Stomach (tissue), 4 donors: ENCODE measurements around the gene GJA10.

Experiments
- EP300 ChIP-seq: sonication (generic); formaldehyde crosslinking; IDR thresholded peaks from one replicate; pipeline ENCODE4 v1.6.1; 2017; ENCODE audit warnings: antibody characterized with exemption
- POLR2A ChIP-seq, 4 donors: fragments of 450-650 bp; IDR thresholded peaks; one replicate each; pipeline ENCODE4 v1.6.1; 2016; ENCODE audit warnings: antibody characterized with exemption in 4 of 4, control low read depth in 2 of 4, mild to moderate bottlenecking in 1 of 4, moderate library complexity in 1 of 4
- POLR2AphosphoS5 ChIP-seq, 3 donors: sonication (generic); formaldehyde crosslinking; IDR thresholded peaks; one replicate each; pipeline ENCODE4 v1.6.1; 2016; ENCODE audit warnings: antibody characterized with exemption in 3 of 3
- TF ChIP-seq, protein P1 (sequence below), 7 experiments: fragments of 450-650 bp in 4 of 7; fragments of 200-600 bp in 3 of 7; sonication (generic) in 3 of 7; IDR thresholded peaks; one replicate each; pipeline ENCODE4 v1.5.1; 2016 to 2019; ENCODE audit warnings: antibody characterized with exemption in 7 of 7, control low read depth in 2 of 7, mild to moderate bottlenecking in 1 of 7

DNA sequence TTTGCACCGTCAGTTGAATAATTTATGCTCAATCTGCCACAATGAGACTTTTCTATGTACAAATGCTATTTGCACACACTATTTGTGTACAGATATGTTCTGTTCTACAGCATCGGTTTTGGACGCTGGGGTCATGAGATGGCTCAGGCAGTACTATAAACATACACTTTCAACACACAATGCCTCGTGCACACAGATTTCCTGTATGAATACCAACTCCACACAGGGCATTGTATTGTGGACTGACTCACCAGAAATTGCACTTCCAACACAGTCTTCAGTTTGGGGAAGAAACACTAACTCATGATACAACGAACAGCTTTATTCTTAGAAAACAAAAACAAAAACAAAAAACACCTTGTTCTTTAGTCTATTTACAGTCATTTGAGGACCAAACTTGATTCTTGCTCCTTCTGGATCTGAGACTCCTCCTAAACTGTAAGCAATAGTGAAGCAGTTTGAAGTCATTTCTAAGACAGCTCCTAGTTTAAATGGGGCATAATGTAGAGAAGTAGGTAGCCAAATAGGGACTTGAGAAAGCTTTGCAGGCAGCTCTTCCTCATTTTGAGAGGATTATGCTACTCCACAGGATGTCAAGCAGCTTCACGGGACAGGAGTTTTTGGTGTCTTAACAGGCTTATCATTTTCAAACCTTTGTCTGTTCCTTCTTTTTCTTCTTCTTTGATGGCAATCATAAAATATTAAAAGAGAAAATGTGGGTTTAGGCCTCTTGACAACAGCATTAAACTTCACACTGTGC, 33.7 kb downstream of the GJA10 start:
- TF ChIP-seq, protein P1, sequence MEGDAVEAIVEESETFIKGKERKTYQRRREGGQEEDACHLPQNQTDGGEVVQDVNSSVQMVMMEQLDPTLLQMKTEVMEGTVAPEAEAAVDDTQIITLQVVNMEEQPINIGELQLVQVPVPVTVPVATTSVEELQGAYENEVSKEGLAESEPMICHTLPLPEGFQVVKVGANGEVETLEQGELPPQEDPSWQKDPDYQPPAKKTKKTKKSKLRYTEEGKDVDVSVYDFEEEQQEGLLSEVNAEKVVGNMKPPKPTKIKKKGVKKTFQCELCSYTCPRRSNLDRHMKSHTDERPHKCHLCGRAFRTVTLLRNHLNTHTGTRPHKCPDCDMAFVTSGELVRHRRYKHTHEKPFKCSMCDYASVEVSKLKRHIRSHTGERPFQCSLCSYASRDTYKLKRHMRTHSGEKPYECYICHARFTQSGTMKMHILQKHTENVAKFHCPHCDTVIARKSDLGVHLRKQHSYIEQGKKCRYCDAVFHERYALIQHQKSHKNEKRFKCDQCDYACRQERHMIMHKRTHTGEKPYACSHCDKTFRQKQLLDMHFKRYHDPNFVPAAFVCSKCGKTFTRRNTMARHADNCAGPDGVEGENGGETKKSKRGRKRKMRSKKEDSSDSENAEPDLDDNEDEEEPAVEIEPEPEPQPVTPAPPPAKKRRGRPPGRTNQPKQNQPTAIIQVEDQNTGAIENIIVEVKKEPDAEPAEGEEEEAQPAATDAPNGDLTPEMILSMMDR (IDR thresholded peaks at IDR 0.05), result no peak
- TF ChIP-seq POLR2AphosphoS5 (IDR thresholded peaks at IDR 0.05) (no peak), POLR2A (IDR thresholded peaks at IDR 0.05) (no peak), EP300 (no peak)
